Activated naive CD4-positive, alpha-beta T cell treated with anti-CD3 and anti-CD28 coated beads for 36 hours (primary cell): Measurements from ENCODE around the gene LPGAT1. TPM values are rescaled to one million over a fixed set of nuclear protein-coding genes. Genes with fewer than 3 reads are reported as not detected.
"Not testable (repeated sequence)": the region's sequence is repeated elsewhere in the genome, so short reads cannot be mapped to it uniquely, and the experiment has no call there.

Source experiments
- CTCF ChIA-PET: fragments of 350-600 bp; sonication (Branson Sonifier 250); formaldehyde crosslinking; loops from one replicate; lab custom pipeline; 2021; ENCODE audit warnings: antibody characterized with exemption; lab: Charles Lee
- DNase-seq: peaks from one replicate; pipeline ENCODE4 v3.0.0-alpha.2; 2020
- H3K27ac Mint-ChIP-seq: one replicate; pipeline ENCODE4 v1.8.0; 2021; ENCODE audit warnings: mild to moderate bottlenecking, mixed read lengths
- H3K27me3 Mint-ChIP-seq: one replicate; pipeline ENCODE4 v1.8.0; 2021; ENCODE audit warnings: low read depth, mixed read lengths
- H3K36me3 Mint-ChIP-seq: one replicate; pipeline ENCODE4 v1.8.0; 2021; ENCODE audit warnings: low read depth, mixed read lengths
- H3K4me1 Mint-ChIP-seq: one replicate; pipeline ENCODE4 v1.8.0; 2021; ENCODE audit warnings: low read depth, mixed read lengths
- H3K4me3 Mint-ChIP-seq: one replicate; pipeline ENCODE4 v1.8.0; 2021; ENCODE audit warnings: mild to moderate bottlenecking, moderate library complexity, mixed read lengths
- H3K9me3 Mint-ChIP-seq: one replicate; pipeline ENCODE4 v1.8.0; 2021; ENCODE audit warnings: mixed read lengths
- intact Hi-C: fragments of 100-400 bp; cut with micrococcal nuclease; formaldehyde crosslinking; loops from one replicate; pipeline ENCODE4 v1.15.1; 2023
- total RNA-seq, 2 experiments: library from RNA; stranded (reverse); gene quantifications; one replicate each; pipeline ENCODE4 v1.2.3, GENCODE V29; 2021

LPGAT1 gene
- total RNA-seq, 2 experiments from 2014 or later = 18.6 to 21.7 TPM

GRCh38 chr1:211705467-211706091 is 125.0 kb downstream of the LPGAT1 start:
- H3K9me3 Mint-ChIP-seq = no peaks in the 10 kb centered on the region
- no peak for DNase-seq
- no peak overlapping the region for H3K27ac Mint-ChIP-seq
- H3K36me3 Mint-ChIP-seq = no peaks in the 10 kb centered on the region
- CTCF ChIA-PET = no interaction called here
- intact Hi-C loops = no loop called here
- no peaks in the 10 kb centered on the region for H3K4me1 Mint-ChIP-seq
- no peak overlapping the region for H3K4me3 Mint-ChIP-seq
- no peaks in the 10 kb centered on the region for H3K27me3 Mint-ChIP-seq

- Mint-ChIP-seq H3K4me1 (peaks cover under 1% of the 10 kb centered on the region), H3K4me3 (no peak overlapping the region), H3K27me3 (no peaks in the 10 kb centered on the region), H3K36me3 (no peaks in the 10 kb centered on the region), H3K27ac (no peak overlapping the region), H3K9me3 (no peaks in the 10 kb centered on the region)
- CTCF ChIA-PET = interaction anchor here (1.3 kb wide), 1 partner anchor 24 kb away, joined by 4 read pairs; no protein-coding TSS in a partner anchor
- DNase-seq = no peak
- intact Hi-C loops = no loop called here
These were observed 126.0 kb downstream of the LPGAT1 start for GRCh38 chr1:211704543-211704942.

GRCh38 chr1:211703812-211704537 is 126.6 kb downstream of the LPGAT1 start:
- H3K9me3 Mint-ChIP-seq = no peaks in the 10 kb centered on the region
- CTCF ChIA-PET = interaction anchor here (1.3 kb wide), 1 partner anchor 23 kb away, joined by 4 read pairs; no protein-coding TSS in a partner anchor
- DNase-seq = no peak
- H3K4me3 Mint-ChIP-seq = no peak overlapping the region
- intact Hi-C loops = no loop called here
- no peak overlapping the region for H3K27ac Mint-ChIP-seq
- H3K4me1 Mint-ChIP-seq = peaks cover 5% of the 10 kb centered on the region
- no peaks in the 10 kb centered on the region for H3K27me3 Mint-ChIP-seq
- no peaks in the 10 kb centered on the region for H3K36me3 Mint-ChIP-seq

GRCh38 chr1:211701733-211702132 is 128.8 kb downstream of the LPGAT1 start:
- intact Hi-C loops = no loop called here
- no peaks in the 10 kb centered on the region for H3K9me3 Mint-ChIP-seq
- H3K4me3 Mint-ChIP-seq = no peak overlapping the region
- CTCF ChIA-PET = interaction anchor here (1.4 kb wide), 1 partner anchor 194 kb away, joined by 3 read pairs; no protein-coding TSS in a partner anchor
- no peaks in the 10 kb centered on the region for H3K27me3 Mint-ChIP-seq
- H3K27ac Mint-ChIP-seq = no peak overlapping the region
- no peak for DNase-seq
- H3K4me1 Mint-ChIP-seq = peaks cover 12% of the 10 kb centered on the region
- no peaks in the 10 kb centered on the region for H3K36me3 Mint-ChIP-seq

- no peaks in the 10 kb centered on the region for H3K27me3 Mint-ChIP-seq
- H3K36me3 Mint-ChIP-seq = no peaks in the 10 kb centered on the region
- CTCF ChIA-PET = interaction anchor here (0.7 to 3.6 kb wide), 38 partner anchors 8 to 769 kb away, joined by 3 to 56 read pairs (median 6); partner anchors contain the start of genes DTL, INTS7 and NEK2
- H3K27ac Mint-ChIP-seq = no peak overlapping the region
- intact Hi-C loops = loop anchor here (5.0 kb wide), 2 partner anchors 38 to 238 kb away; no protein-coding TSS in a partner anchor
- H3K4me3 Mint-ChIP-seq = no peak overlapping the region
- DNase-seq = no peak
- no peaks in the 10 kb centered on the region for H3K9me3 Mint-ChIP-seq
- peaks cover 14% of the 10 kb centered on the region for H3K4me1 Mint-ChIP-seq
These were observed 131.5 kb downstream of the LPGAT1 start for GRCh38 chr1:211699059-211699458.

GRCh38 chr1:211698161-211699026 is 132.2 kb downstream of the LPGAT1 start:
- H3K9me3 Mint-ChIP-seq = peaks cover 1% of the 10 kb centered on the region
- H3K4me1 Mint-ChIP-seq = peaks cover 14% of the 10 kb centered on the region
- H3K27me3 Mint-ChIP-seq = no peaks in the 10 kb centered on the region
- H3K27ac Mint-ChIP-seq = no peak overlapping the region
- CTCF ChIA-PET = interaction anchor here (0.5 to 3.6 kb wide), 56 partner anchors 8 to 770 kb away, joined by 3 to 56 read pairs (median 4); partner anchors contain the start of genes DTL, INTS7 and NEK2
- intact Hi-C loops = loop anchor here (1.0 to 5.0 kb wide), 8 partner anchors 18 to 758 kb away; partner anchors contain the start of genes DTL, INTS7 and LPGAT1
- peak overlapping the region; percentile 49 for H3K4me3 Mint-ChIP-seq
- peak; percentile 92 for DNase-seq
- H3K36me3 Mint-ChIP-seq = no peaks in the 10 kb centered on the region

GRCh38 chr1:211697356-211697755 is 133.2 kb downstream of the LPGAT1 start:
- intact Hi-C loops = loop anchor here (5.0 kb wide), 2 partner anchors 40 to 240 kb away; no protein-coding TSS in a partner anchor
- H3K4me3 Mint-ChIP-seq = no peak overlapping the region
- H3K4me1 Mint-ChIP-seq = peaks cover 14% of the 10 kb centered on the region
- CTCF ChIA-PET = interaction anchor here (0.9 to 3.6 kb wide), 17 partner anchors 11 to 760 kb away, joined by 3 to 56 read pairs (median 5); partner anchors contain the start of genes DTL, INTS7 and NEK2
- H3K36me3 Mint-ChIP-seq = no peaks in the 10 kb centered on the region
- no peak overlapping the region for H3K27ac Mint-ChIP-seq
- no peaks in the 10 kb centered on the region for H3K27me3 Mint-ChIP-seq
- peaks cover 1% of the 10 kb centered on the region for H3K9me3 Mint-ChIP-seq
- DNase-seq = no peak

- Mint-ChIP-seq H3K4me3 (no peak overlapping the region), H3K4me1 (peaks cover 14% of the 10 kb centered on the region), H3K36me3 (no peaks in the 10 kb centered on the region), H3K27ac (no peak overlapping the region), H3K9me3 (peaks cover 1% of the 10 kb centered on the region), H3K27me3 (no peaks in the 10 kb centered on the region)
- intact Hi-C loops = loop anchor here (5.0 kb wide), 2 partner anchors 42 to 242 kb away; no protein-coding TSS in a partner anchor
- CTCF ChIA-PET = interaction anchor here (0.9 to 1.5 kb wide), 4 partner anchors 11 to 376 kb away, joined by 3 read pairs; no protein-coding TSS in a partner anchor
- DNase-seq = no peak
These were observed 135.3 kb downstream of the LPGAT1 start for GRCh38 chr1:211695135-211695816.

- DNase-seq, H3K27me3 Mint-ChIP-seq, intact Hi-C loops, CTCF ChIA-PET, H3K4me1 Mint-ChIP-seq, H3K9me3 Mint-ChIP-seq, H3K36me3 Mint-ChIP-seq, H3K4me3 Mint-ChIP-seq, H3K27ac Mint-ChIP-seq: not testable (repeated sequence)
These were observed 136.7 kb downstream of the LPGAT1 start for GRCh38 chr1:211693911-211694310.
